Measurements from ENCODE around the gene CFAP61. TPM values are rescaled to one million over a fixed set of nuclear protein-coding genes. Genes with fewer than 3 reads are reported as not detected.

Gene CFAP61
- total RNA-seq, 1 donor, result not detected

GRCh38 chr20:20209684-20210083, 157.4 kb downstream of the CFAP61 start:
- H3K4me3 ChIP-seq (ENCODE audit: insufficient read depth, low read length), result no peak overlapping the region
- H3K4me2 ChIP-seq (ENCODE audit: insufficient read depth, low read length), result no peak overlapping the region
- H4K20me1 ChIP-seq (ENCODE audit: insufficient read depth, low read length), result no peaks in the 10 kb centered on the region
- H3K4me1 ChIP-seq (ENCODE audit: insufficient read depth, low read length), result no peaks in the 10 kb centered on the region
- no peaks in the 10 kb centered on the region for H3K36me3 ChIP-seq (ENCODE audit: insufficient read depth, low read length)
- no peak overlapping the region for H2AFZ ChIP-seq (ENCODE audit: low read length)
- H3K27me3 ChIP-seq (ENCODE audit: insufficient read depth, low read length), result no peaks in the 10 kb centered on the region
- no peak for DNase-seq (ENCODE audit: insufficient read length, low spot score, missing footprints)
- no peaks in the 10 kb centered on the region for H3K9me3 ChIP-seq (ENCODE audit: low read depth, low read length)
- no peak overlapping the region for H3K27ac ChIP-seq (ENCODE audit: low read depth, low read length)
- TF ChIP-seq, protein P1, sequence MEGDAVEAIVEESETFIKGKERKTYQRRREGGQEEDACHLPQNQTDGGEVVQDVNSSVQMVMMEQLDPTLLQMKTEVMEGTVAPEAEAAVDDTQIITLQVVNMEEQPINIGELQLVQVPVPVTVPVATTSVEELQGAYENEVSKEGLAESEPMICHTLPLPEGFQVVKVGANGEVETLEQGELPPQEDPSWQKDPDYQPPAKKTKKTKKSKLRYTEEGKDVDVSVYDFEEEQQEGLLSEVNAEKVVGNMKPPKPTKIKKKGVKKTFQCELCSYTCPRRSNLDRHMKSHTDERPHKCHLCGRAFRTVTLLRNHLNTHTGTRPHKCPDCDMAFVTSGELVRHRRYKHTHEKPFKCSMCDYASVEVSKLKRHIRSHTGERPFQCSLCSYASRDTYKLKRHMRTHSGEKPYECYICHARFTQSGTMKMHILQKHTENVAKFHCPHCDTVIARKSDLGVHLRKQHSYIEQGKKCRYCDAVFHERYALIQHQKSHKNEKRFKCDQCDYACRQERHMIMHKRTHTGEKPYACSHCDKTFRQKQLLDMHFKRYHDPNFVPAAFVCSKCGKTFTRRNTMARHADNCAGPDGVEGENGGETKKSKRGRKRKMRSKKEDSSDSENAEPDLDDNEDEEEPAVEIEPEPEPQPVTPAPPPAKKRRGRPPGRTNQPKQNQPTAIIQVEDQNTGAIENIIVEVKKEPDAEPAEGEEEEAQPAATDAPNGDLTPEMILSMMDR (IDR thresholded peaks at IDR 0.05; ENCODE audit: extremely low read depth, low read depth, low read length), result no peak
- no peaks in the 10 kb centered on the region for H3K79me2 ChIP-seq (ENCODE audit: insufficient read depth, low read length)

- H3K27ac ChIP-seq (ENCODE audit: low read depth, low read length), result no peak overlapping the region
Observed at GRCh38 chr20:20210327-20210726, 158.0 kb downstream of the CFAP61 start.

DNA sequence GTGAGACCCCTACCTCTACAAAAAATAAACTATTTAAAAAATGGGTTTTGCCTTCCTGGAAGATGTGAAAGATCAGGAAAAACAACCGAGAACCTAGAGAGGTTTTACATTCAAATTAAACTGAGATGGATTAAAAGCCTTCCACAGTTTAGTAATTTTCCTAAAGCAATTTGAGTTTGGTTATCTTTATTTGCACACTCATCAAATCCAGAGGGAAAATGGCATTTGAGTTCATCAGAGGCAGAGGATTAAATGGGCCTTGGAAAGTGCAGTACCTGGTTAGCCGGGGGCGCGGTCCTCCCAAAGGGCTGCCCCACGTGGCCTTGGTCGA, 158.6 kb downstream of the CFAP61 start:
- Histone ChIP-seq H3K9me3 (ENCODE audit: low read depth, low read length) (no peaks in the 10 kb centered on the region), H3K4me3 (ENCODE audit: insufficient read depth, low read length) (no peak overlapping the region), H3K27me3 (ENCODE audit: insufficient read depth, low read length) (no peaks in the 10 kb centered on the region), H3K27ac (ENCODE audit: low read depth, low read length) (no peak overlapping the region), H3K79me2 (ENCODE audit: insufficient read depth, low read length) (no peaks in the 10 kb centered on the region), H3K4me1 (ENCODE audit: insufficient read depth, low read length) (no peaks in the 10 kb centered on the region), H4K20me1 (ENCODE audit: insufficient read depth, low read length) (no peaks in the 10 kb centered on the region), H3K4me2 (ENCODE audit: insufficient read depth, low read length) (no peak overlapping the region), H3K36me3 (ENCODE audit: insufficient read depth, low read length) (no peaks in the 10 kb centered on the region), H2AFZ (ENCODE audit: low read length) (no peak overlapping the region)
- DNase-seq (ENCODE audit: insufficient read length, low spot score, missing footprints), result no peak
- TF ChIP-seq, protein P1 (IDR thresholded peaks at IDR 0.05; ENCODE audit: extremely low read depth, low read depth, low read length), result no peak

More at GRCh38 chr20:20210327-20210726, 158.0 kb downstream of the CFAP61 start:
- Histone ChIP-seq H4K20me1 (ENCODE audit: insufficient read depth, low read length) (no peaks in the 10 kb centered on the region), H3K4me1 (ENCODE audit: insufficient read depth, low read length) (no peaks in the 10 kb centered on the region), H3K4me2 (ENCODE audit: insufficient read depth, low read length) (no peak overlapping the region), H3K79me2 (ENCODE audit: insufficient read depth, low read length) (no peaks in the 10 kb centered on the region), H3K36me3 (ENCODE audit: insufficient read depth, low read length) (no peaks in the 10 kb centered on the region), H2AFZ (ENCODE audit: low read length) (no peak overlapping the region), H3K4me3 (ENCODE audit: insufficient read depth, low read length) (no peak overlapping the region), H3K27me3 (ENCODE audit: insufficient read depth, low read length) (no peaks in the 10 kb centered on the region), H3K9me3 (ENCODE audit: low read depth, low read length) (no peaks in the 10 kb centered on the region)
- DNase-seq (ENCODE audit: insufficient read length, low spot score, missing footprints), result no peak
- TF ChIP-seq, protein P1 (IDR thresholded peaks at IDR 0.05; ENCODE audit: extremely low read depth, low read depth, low read length), result no peak

DNA sequence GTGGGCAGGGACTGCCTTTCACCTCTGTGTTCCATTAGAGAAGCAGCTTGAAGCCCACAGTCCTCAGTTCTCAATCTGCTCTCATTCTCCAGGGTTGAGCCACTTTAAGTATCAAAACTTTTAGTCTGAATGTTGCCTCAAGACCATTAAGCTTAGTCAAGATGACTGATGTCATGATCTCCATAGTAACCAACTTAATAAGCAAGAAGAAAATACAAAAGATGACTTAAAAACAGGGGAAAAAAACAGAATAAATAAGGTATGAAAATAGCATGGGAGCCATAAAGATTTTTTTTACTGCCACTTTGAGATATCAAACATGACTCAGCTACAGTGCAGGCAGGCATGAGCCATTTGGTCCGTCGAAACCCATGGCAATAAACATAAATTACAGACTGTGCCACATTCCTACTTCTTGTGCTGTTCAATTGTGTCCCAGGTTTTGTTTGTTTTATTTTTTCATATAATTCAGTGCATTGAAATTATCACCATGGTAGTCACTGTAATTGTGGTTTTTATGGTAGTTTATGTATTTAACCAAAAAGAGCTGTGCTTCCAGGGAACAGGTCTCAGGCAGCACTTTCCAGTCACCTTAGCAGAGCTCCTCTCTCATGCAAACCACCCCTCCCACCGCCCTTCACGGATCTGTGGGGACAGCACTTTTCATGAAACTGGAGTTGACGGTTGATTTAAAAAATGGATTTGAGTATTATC, 159.1 kb downstream of the CFAP61 start:
- TF ChIP-seq, protein P1 (IDR thresholded peaks at IDR 0.05; ENCODE audit: extremely low read depth, low read depth, low read length), result no peak
- H3K4me3 ChIP-seq (ENCODE audit: insufficient read depth, low read length), result no peak overlapping the region
- no peaks in the 10 kb centered on the region for H3K36me3 ChIP-seq (ENCODE audit: insufficient read depth, low read length)
- H2AFZ ChIP-seq (ENCODE audit: low read length), result no peak overlapping the region
- H3K9me3 ChIP-seq (ENCODE audit: low read depth, low read length), result no peaks in the 10 kb centered on the region
- H3K79me2 ChIP-seq (ENCODE audit: insufficient read depth, low read length), result no peaks in the 10 kb centered on the region
- no peaks in the 10 kb centered on the region for H3K27me3 ChIP-seq (ENCODE audit: insufficient read depth, low read length)
- no peaks in the 10 kb centered on the region for H4K20me1 ChIP-seq (ENCODE audit: insufficient read depth, low read length)
- H3K27ac ChIP-seq (ENCODE audit: low read depth, low read length), result no peak overlapping the region
- no peak for DNase-seq (ENCODE audit: insufficient read length, low spot score, missing footprints)
- H3K4me2 ChIP-seq (ENCODE audit: insufficient read depth, low read length), result no peak overlapping the region
- no peaks in the 10 kb centered on the region for H3K4me1 ChIP-seq (ENCODE audit: insufficient read depth, low read length)

Data from osteoblast (primary cell).